IPS DF 4.7 (cell line): ENCODE results near the gene ZNF48.

ENCODE experiments used
- DNase-seq: peaks from one replicate; pipeline ENCODE4 v3.0.0-alpha.2; 2013; ENCODE audit warnings: low spot score; ENCODE audit errors: extremely low read depth

ZNF48 gene

GRCh38 chr16:30358577-30358936 is 36.7 kb upstream of the ZNF48 start:
- DNase-seq: no peak

GRCh38 chr16:30358990-30359870 is 36.0 kb upstream of the ZNF48 start:
- no peak for DNase-seq

DNA sequence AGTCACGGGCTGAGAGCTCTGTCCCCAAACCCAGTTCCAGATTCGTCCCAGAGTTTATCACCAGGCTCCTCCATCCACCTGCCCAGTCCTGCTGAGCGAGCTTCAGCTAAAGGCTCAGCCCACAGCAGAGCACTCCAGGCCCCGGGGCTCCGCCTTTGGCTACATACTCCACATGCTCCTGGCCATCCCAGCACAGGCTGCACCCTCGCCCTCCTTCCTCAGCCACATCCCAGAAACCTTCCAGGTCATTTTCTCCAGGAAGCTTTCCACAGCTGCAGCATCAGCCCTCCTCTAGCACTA is 35.4 kb upstream of the ZNF48 start:
- no peak for DNase-seq

GRCh38 chr16:30361180-30361579 is 34.0 kb upstream of the ZNF48 start:
- no peak for DNase-seq

- DNase-seq: no peak
These were observed 30.0 kb upstream of the ZNF48 start for GRCh38 chr16:30365200-30365599.

DNA sequence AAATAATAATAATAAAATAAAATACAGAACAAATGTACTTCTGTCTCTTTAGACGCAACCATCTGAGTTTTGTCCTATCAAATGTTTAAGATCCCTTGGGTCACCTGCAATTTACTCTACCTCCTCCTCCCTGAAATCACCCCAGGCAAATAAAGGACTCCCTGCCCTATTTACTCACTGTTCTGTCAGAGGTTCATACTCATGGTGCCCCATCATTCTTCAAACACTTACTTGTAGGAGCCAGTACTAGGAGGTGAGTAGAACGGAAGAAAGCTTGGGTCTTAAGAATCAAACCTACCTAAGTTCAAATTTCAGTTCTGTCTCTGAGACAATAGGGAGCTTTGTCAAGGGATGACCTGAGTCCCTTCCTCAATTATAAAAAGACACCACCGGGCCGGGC is 28.7 kb upstream of the ZNF48 start:
- no peak for DNase-seq

- no peak for DNase-seq
These were observed 27.7 kb upstream of the ZNF48 start for GRCh38 chr16:30367349-30368009.

DNA sequence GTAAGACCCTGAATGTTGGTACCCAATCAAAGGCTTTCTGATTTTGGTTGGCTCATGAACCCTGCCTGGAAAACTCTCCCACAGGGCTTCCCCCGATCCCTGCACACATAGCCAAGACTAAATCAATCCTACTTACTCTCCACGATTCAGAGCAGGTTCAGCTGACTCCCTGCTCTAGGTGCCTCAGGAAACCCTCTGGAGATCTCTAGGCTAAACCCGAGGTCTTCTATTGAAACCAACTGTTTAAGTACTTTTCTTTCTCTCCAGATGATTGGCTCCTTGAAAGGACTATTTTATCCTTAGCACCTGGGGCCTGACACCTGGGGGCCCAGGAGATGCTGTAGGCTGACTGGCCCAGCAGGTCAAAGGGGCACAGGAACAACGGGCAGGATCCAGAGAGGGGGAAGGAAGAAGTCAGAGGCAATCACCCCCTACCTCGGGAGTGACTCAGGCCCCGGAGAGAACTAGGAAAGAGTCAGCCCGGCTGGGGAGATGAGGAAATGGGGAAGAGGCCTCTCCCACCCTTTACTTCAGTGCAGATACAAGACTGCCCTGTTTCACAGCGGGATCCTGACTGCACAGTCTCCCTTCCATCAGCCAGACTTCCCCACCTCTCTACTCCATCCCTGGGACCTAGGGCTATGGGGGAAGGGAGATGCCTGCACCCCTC is 27.0 kb upstream of the ZNF48 start:
- no peak for DNase-seq

- DNase-seq: no peak
These were observed 26.5 kb upstream of the ZNF48 start for GRCh38 chr16:30368792-30369090.

DNA sequence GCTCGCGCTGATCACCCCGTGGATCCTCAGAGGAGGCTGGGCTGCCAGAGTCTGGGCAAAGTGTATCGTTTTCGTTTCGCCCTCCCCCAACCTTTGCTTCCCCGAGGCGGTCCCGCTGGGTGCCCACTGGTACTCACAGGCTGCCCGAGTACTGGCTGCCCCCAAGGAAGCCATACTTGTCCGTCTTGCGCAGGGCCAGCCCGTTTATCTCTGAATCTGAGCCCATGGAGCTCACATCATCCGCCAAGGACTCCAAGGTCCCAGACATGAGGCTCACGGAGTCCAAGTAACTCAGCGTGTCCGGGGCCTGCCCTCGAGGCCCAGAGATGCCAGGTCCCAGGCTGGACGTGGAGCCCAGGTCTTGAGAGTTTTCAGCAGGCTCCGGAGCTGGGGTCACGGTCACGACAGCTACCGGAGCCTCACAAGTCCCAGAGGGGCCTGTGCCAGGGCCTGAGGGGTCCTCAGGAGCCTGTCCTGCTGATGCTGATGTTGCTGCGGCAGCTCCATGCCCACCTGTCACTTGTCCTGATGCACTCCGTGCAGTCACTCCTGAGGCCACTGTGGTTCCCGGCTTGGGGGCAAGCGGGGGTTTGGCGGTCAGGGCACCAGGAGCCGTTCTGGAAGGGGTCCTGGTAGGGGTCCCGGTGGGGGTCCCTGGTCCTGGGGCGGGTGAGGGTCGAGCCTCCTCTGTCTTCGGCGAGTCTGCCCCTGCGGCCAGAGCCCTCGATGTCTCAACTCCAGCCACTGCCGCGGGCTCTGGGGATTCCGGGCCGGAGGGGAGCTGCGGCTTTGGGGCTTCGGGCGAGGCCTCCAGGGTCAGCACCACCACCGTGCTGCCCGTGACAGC is 25.9 kb upstream of the ZNF48 start:
- no peak for DNase-seq

DNA sequence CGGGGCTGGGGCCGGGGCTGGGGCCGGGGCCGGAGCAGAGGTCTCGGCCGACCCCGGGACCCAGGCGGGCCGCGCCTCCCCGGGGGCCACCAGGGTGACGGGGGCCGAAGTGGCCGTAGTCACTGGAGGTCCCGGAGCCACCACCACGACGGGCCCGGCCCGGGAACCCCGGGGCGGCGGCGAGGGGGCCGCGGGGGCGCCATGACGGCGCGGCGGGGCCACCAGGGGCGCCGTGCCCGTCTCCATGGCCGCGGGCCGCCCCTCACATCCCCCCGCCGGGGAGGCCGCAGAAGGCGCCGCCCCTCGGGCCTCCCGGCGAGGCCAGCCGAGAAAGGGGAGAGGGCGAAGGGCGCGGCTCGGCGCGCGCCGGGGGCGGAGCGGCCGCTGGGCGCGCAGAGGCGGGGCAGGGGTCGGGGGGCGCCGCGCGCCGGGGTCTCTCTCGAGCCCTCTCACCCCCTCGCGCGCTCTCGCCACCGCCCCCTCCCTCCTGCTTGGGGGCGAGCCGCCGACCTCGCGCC is 25.2 kb upstream of the ZNF48 start:
- DNase-seq: no peak

DNA sequence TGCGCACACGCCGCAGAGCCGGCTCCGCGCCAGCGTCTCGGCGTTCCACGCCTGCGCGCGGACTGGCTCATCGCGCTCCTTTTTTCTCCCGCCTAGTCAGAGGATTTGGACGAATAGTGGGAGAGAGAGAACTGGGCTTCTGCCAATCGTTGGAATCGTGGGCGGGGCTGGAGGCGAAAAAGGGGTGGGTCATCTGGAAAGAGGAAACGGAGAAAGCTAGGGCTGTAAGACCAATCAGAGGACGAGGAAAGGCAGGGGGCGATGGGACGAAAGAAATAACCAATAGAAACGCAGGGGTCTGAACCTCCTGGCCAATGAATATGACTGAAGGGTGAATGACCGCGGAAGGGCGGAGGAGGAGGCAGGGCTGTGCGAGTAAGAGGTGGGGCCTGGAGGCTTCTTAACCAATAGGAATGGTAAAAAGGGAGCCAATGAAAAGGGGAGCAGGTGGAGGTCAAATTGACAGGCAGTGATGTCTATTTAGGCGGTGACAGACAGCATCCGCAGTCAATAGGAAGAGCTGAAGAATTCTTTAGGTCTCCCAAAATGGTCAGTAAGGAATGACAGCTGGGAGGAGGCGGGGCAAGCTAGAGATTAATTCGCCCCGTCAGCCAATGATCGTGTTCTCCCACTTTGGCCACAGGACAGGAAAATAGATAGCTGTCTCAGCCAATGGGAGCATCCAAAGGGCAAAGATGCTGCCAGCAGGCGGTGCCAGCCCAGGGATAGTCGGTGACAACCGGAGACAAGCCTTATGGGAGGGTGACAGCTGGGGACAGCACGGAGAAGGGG is 24.6 kb upstream of the ZNF48 start, which contains the start of gene TBC1D10B:
Gene TBC1D10B, minus strand, starts transcription at position 39 of the 792 bp plus-strand sequence. CDS start 311 bp downstream, outside the sequence.
- DNase-seq: peak; percentile 100

- DNase-seq: no peak
These were observed 23.9 kb upstream of the ZNF48 start for GRCh38 chr16:30371248-30371816.

- DNase-seq: no peak
These were observed 23.0 kb upstream of the ZNF48 start for GRCh38 chr16:30372038-30372712.

DNA sequence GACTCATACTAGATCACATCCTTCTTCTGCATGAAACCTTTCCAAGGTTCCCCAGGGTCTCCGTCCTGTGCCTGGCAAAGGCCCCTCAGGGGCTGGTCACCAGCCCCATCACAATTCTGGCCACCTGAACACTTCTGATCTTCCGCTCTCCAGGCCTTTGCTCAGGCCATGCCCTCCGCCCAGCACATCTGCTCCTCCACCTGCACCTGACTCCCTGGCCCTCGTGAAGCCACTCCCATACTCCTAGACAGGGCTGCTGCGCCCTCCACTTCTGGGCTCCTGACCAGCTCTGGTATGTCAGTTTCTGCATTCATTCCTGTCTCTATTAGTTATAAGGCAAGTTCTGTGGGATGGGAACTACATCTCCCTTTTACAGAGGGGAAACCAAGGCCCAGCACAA is 22.5 kb upstream of the ZNF48 start:
- DNase-seq: no peak

DNA sequence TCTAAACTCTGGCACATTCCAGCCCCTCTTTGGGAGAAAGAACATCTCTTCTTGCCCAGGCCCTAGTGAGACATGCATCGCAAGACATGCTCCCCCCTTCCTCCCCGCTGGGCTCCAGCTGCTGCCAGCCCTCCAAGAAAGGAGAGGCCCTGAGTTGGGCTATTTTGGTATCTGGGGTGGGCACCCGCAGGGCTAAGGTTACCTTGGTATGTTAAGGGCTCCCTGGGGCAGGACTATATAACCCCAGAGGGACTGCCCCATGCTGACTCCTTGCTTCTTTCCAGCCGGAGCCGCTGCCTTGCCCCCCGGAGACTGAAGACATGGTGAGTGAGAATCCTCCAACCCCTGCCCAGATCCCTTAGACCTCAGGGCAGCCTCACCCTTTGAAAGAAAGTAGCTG is 20.7 kb upstream of the ZNF48 start, which contains the start of gene MYL11:
Gene MYL11, plus strand, starts transcription at position 265 of the 400 bp plus-strand sequence. Its CDS starts 56 bp downstream, at position 321.
- DNase-seq: no peak

DNA sequence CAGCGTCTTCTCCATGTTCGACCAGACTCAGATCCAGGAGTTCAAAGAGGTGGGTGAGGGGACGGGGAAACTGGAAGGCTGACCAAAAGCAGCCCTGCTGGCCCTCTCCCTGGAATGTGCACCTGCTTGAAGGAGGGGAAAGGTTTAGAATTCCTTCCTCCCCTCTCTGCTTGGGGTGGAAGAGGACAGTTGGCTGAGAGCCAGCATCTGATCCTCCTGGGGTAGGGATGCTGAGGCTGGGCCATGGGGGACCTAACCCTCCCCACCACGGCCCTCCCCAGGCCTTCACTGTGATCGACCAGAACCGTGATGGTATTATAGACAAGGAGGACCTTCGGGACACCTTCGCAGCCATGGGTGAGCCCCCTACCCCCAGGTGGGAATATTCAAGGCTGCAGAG is 19.4 kb upstream of the ZNF48 start:
- DNase-seq: no peak

- DNase-seq: no peak
These were observed 18.7 kb upstream of the ZNF48 start for GRCh38 chr16:30376461-30376902.

- DNase-seq: no peak
These were observed 18.0 kb upstream of the ZNF48 start for GRCh38 chr16:30377050-30377811.
